Hippocampal formation (tissue), 2 donors: ENCODE measurements around the gene SLC17A8.
"Not testable (repeated sequence)": the region's sequence is repeated elsewhere in the genome, so short reads cannot be mapped to it uniquely, and the experiment has no call there.

Source experiments
- DNase-seq, 2 donors: peaks; one replicate each; lab custom pipeline; 2025; lab: John Stamatoyannopoulos, UW

Gene SLC17A8

GRCh38 chr12:100427078-100427477 is 70.2 kb downstream of the SLC17A8 start:
- DNase-seq: no peak

GRCh38 chr12:100430251-100430650 is 73.4 kb downstream of the SLC17A8 start:
- not testable (repeated sequence) for DNase-seq

DNA sequence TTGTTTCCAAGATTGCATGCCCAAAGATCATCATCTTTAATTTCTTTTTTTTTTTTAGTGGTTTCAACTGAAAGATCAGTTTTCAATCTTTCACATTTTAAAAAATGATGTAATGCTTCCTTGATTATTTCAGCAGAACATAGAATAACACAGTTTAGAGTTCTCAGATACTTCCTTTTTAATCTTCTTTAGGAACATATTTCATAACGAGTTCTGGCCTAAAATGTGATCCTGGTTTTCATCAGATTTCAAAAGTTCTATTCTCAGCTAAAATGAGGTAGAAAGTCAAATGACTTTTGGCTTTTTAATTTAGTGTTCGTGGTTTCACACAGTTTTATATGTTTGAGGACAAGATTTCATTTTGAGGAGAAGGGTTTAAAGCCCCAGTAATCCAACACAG is 76.8 kb downstream of the SLC17A8 start:
- no peak for DNase-seq

DNA sequence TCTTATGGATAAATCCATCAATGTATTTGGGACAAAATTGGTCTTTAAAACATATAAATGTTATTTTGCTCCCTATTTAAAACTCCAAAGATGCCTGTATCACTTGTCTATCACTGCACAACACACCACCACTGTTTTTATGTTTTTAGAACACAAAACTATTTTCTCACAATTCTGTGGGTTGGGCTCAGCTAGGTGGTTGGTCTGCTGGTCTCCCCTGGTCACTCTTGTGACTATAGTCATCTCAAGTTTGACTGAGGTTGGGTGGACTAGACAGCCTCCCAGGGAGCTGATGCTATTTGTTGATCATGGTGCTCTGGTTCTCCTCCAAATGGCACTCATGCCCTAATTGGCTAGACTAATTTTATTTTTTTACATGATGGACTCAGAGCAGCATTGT is 77.3 kb downstream of the SLC17A8 start:
- DNase-seq: no peak

- no peak for DNase-seq
Observed at GRCh38 chr12:100435957-100436356, 79.1 kb downstream of the SLC17A8 start.

- no peak for DNase-seq
Observed at GRCh38 chr12:100437038-100437841, 80.4 kb downstream of the SLC17A8 start.

- no peak for DNase-seq
Observed at GRCh38 chr12:100439797-100440196, 82.9 kb downstream of the SLC17A8 start.

DNA sequence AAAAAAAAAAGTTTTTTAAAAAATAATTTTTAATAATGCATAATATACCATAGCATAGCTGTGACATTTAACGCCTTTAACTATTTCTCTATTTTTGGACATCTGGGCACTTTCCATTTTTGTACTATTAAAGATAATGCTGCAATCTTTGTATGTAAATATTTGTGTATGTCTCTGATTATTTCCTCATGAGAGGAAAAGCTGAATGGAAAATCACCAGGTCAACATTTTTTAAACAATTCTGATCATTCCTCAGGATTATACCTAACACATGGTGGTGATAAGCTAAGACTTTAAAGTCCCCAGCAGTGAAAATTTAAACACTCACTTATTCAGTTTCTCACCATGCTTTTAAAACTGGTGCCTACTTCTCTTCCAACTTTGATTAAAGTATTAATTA is 85.5 kb downstream of the SLC17A8 start:
- no peak for DNase-seq

DNA sequence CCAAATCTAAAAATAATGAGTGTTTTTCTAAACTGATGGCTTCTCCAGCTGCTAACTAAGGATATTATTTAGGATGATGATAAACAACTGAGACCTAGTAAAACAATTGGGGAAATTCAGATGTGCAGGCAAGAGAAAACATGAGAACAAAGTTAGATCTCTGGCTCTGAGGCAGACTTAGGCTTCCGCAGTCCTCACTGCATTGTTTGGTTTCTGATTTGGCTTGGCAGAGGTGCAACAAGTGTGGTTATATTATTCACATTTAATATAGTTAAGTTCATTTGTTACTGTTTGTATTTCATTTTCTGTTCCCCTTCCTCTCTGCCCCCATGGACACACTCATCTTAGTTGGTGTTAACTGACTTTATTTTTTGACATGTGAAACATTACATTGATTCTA is 86.6 kb downstream of the SLC17A8 start:
- DNase-seq: no peak

- DNase-seq: no peak
Observed at GRCh38 chr12:100445081-100445481, 88.2 kb downstream of the SLC17A8 start.

GRCh38 chr12:100447381-100447780 is 90.5 kb downstream of the SLC17A8 start:
- DNase-seq: no peak

DNA sequence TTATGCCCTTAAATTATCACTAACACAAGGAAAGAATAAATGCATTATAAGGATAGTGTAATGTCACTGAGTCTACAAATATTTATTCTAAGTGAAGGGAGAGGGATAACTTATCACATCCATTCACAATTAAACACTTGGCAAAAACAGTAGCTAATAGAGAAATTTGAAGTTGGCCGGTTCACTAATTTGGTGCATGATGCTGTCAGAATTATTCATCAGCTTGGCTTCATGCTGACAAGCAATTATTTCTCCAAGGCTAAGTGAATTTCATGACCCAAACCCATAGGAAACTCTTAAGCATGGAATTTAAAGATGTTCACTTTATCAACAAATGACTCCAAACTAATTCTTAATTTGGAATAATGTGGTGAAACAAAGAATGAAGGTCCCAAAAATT is 91.8 kb downstream of the SLC17A8 start:
- DNase-seq: no peak

- no peak for DNase-seq
Observed at GRCh38 chr12:100450735-100451134, 93.9 kb downstream of the SLC17A8 start.

- DNase-seq: no peak
Observed at GRCh38 chr12:100453951-100454350, 97.1 kb downstream of the SLC17A8 start.

DNA sequence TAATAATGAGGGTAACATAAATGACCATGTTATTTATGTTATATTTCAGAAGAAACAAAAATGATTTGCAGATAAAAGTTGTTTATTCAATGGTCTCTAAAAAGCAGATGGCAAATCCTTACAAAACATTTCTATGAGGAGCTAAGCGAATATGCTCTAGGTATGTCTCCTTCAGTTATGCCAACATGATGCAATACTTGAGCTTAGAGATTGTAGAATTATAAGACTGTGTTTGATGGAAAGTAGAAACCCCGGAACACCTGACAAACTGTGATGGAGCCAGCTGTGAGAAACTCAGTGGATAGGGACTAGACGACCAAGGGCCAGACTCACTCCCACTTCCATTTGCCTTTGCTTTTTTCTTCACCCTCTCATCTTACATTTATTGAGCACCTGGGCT is 99.0 kb downstream of the SLC17A8 start:
- no peak for DNase-seq

DNA sequence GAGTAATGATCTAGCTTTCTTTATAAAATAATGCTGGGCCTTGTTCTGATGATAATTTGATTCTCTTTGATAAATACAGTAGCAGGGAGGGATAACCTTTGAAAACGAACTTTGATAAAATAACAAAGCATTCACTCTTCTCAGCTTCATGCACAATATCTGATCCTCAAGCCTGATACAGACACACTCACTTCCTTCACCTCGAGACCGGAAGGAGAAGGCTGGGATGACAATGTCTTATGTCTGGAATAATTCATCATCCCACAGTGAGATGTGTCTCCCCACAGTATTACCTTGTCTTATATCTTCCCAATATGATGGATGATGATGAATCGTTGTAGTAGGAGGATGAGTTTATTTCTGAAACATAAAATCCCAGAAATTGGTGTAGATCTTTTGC is 101.3 kb downstream of the SLC17A8 start:
- no peak for DNase-seq

GRCh38 chr12:100460702-100461101 is 103.8 kb downstream of the SLC17A8 start:
- no peak for DNase-seq

- no peak for DNase-seq
Observed at GRCh38 chr12:100461330-100461973, 104.6 kb downstream of the SLC17A8 start.

DNA sequence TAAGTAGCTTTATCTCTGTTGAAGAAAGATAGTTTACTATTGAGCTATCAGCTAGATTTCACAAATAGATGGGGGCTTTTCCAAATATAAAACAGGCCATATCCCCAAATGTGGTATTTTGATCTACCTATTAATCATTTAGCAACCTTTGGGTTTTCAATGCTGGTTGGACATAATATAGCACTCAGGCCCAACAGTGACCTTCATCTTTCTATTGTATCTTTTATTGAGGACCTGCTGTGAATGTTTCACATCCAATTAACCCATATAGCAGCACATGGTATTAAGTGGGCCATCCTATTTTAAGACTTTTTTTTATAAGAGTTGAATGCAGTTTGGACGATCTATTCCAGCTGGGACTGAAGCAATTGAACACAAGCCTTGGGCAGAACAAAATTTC is 106.8 kb downstream of the SLC17A8 start:
- DNase-seq: no peak

DNA sequence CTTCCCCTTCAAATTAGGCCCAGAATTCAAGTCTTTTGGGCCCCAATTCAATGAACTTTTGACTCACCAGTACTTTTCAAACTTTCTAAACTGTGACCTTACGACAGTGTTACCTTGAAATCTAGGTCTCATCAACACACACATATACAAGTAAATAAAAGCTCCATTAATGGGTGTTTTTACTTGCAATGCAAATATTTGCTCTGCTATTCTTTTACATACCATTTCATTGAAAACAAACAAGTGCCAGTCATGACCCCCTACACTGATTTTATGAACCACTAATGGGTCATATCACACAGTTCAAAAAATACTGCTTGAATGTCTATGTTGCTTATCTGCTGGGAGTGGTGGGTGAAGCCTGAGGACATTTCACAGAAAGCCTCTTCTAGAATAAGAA is 107.7 kb downstream of the SLC17A8 start:
- DNase-seq: no peak

DNA sequence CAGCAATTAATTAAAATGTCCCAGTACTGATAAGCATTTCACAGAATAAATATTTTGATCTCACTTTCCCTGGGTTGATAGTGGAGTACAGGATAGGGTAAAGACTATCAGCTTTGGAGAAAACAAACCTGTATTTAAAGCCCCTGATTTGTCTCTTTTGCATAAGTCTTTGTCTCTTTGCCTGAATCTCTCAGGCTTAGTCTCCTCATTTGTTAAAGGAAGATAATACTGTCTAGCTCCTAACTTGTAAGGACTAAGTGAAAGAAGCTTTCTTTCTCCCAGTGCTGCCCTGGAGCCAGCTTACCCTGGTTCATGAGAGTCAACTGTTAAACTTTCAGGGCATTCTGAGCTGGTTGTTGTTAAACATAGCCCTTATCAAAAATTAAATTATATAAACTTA is 111.3 kb downstream of the SLC17A8 start:
- DNase-seq: no peak
